Neural progenitor cell (in vitro differentiated cells): Measurements from ENCODE around the gene ZNF423.

Experiments
- CTCF ChIP-seq: fragments of 200-600 bp; sonication (generic); IDR thresholded peaks from 2 replicates; pipeline ENCODE4 v1.5.1; 2017; ENCODE audit warnings: antibody characterized with exemption, mild to moderate bottlenecking
- EZH2 ChIP-seq: fragments of 200-600 bp; sonication (generic); IDR thresholded peaks from 2 replicates; pipeline ENCODE4 v1.6.1; 2017; ENCODE audit warnings: antibody characterized with exemption, mild to moderate bottlenecking, moderate library complexity
- EZH2phosphoT487 ChIP-seq: fragments of 200-600 bp; sonication (generic); IDR thresholded peaks from 2 replicates; pipeline ENCODE4 v1.6.1; 2017; ENCODE audit warnings: antibody characterized with exemption

GRCh38 chr16:49726155-49726554, 129.8 kb downstream of the ZNF423 start:
- TF ChIP-seq CTCF = no peak
- TF ChIP-seq EZH2 = no peak
- TF ChIP-seq EZH2phosphoT487 = no peak
